Neural cell (in vitro differentiated cells): ENCODE measurements around the gene ARID3C.

Experiments
- CTCF ChIP-seq: fragments of 450-650 bp; IDR thresholded peaks from 2 replicates; pipeline ENCODE4 v1.5.1; 2014; ENCODE audit warnings: antibody characterized with exemption, mild to moderate bottlenecking, moderate library complexity; ENCODE audit not compliant: poor library complexity, severe bottlenecking
- EZH2 ChIP-seq: fragments of 200-600, 300-800 bp; shearing (Covaris generic), sonication (generic); IDR thresholded peaks from 2 replicates; pipeline ENCODE4 v1.6.1; 2014; ENCODE audit warnings: antibody characterized with exemption, low read length, borderline replicate concordance, mild to moderate bottlenecking; ENCODE audit not compliant: insufficient read depth, poor library complexity, severe bottlenecking
- POLR2AphosphoS5 ChIP-seq: IDR thresholded peaks from 2 replicates; pipeline ENCODE4 v1.6.1; 2012

GRCh38 chr9:34662526-34663302 is 33.8 kb upstream of the ARID3C start, which contains the start of gene CCL27:
- TF ChIP-seq CTCF (no peak), EZH2 (no peak), POLR2AphosphoS5 (no peak)
